Fibroblast of lung (primary cell): ENCODE data around the gene TSPOAP1.

Experiments
- EZH2 ChIP-seq: IDR thresholded peaks from 2 replicates; pipeline ENCODE4 v1.5.1; 2012; ENCODE audit warnings: low read length, control low read depth, mild to moderate bottlenecking; ENCODE audit errors: missing control alignments
- TF ChIP-seq, protein P1 (sequence below), 2 donors: IDR thresholded peaks in 1 of 2; conservative IDR thresholded peaks in 1 of 2; 1 replicate in 1 of 2; 2 replicates in 1 of 2; pipeline ENCODE4 v1.5.1; 2011 to 2012; ENCODE audit warnings: low read length in 2 of 2, control low read depth in 1 of 2, inconsistent platforms in 1 of 2, low read depth in 1 of 2, mild to moderate bottlenecking in 1 of 2

GRCh38 chr17:58337600-58338453 is 9.2 kb upstream of the TSPOAP1 start:
- TF ChIP-seq, protein P1, sequence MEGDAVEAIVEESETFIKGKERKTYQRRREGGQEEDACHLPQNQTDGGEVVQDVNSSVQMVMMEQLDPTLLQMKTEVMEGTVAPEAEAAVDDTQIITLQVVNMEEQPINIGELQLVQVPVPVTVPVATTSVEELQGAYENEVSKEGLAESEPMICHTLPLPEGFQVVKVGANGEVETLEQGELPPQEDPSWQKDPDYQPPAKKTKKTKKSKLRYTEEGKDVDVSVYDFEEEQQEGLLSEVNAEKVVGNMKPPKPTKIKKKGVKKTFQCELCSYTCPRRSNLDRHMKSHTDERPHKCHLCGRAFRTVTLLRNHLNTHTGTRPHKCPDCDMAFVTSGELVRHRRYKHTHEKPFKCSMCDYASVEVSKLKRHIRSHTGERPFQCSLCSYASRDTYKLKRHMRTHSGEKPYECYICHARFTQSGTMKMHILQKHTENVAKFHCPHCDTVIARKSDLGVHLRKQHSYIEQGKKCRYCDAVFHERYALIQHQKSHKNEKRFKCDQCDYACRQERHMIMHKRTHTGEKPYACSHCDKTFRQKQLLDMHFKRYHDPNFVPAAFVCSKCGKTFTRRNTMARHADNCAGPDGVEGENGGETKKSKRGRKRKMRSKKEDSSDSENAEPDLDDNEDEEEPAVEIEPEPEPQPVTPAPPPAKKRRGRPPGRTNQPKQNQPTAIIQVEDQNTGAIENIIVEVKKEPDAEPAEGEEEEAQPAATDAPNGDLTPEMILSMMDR (conservative IDR thresholded peaks at IDR 0.05 in 1 of 2, IDR thresholded peaks at IDR 0.05 in 1 of 2; ENCODE audit: low read depth in 1 of 2, low read length in 2 of 2), result no peak
- TF ChIP-seq EZH2, result no peak
